Measurements from ENCODE around the gene ATL3.

- no peak for TF ChIP-seq EZH2 (IDR thresholded peaks at IDR 0.05; ENCODE audit: borderline replicate concordance, low read length)
- TF ChIP-seq, protein P1, sequence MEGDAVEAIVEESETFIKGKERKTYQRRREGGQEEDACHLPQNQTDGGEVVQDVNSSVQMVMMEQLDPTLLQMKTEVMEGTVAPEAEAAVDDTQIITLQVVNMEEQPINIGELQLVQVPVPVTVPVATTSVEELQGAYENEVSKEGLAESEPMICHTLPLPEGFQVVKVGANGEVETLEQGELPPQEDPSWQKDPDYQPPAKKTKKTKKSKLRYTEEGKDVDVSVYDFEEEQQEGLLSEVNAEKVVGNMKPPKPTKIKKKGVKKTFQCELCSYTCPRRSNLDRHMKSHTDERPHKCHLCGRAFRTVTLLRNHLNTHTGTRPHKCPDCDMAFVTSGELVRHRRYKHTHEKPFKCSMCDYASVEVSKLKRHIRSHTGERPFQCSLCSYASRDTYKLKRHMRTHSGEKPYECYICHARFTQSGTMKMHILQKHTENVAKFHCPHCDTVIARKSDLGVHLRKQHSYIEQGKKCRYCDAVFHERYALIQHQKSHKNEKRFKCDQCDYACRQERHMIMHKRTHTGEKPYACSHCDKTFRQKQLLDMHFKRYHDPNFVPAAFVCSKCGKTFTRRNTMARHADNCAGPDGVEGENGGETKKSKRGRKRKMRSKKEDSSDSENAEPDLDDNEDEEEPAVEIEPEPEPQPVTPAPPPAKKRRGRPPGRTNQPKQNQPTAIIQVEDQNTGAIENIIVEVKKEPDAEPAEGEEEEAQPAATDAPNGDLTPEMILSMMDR (conservative IDR thresholded peaks at IDR 0.05 in 1 of 2, IDR thresholded peaks at IDR 0.05 in 1 of 2; ENCODE audit: extremely low read depth in 1 of 2, insufficient read depth in 1 of 2, low read depth in 1 of 2, low read length in 2 of 2): no peak
Measured at GRCh38 chr11:63621071-63621470, 50.1 kb downstream of the ATL3 start.
